GM10847 (cell line): ENCODE results near the gene MTMR12.

Experiments used
- POLR2A ChIP-seq: IDR thresholded peaks from 2 replicates; pipeline ENCODE4 v1.6.1; 2011; ENCODE audit not compliant: insufficient read length; ENCODE audit errors: extremely low read depth

The MTMR12 gene

GRCh38 chr5:32230356-32231099 lies 82.2 kb downstream of the MTMR12 start:
- TF ChIP-seq POLR2A = no peak

DNA sequence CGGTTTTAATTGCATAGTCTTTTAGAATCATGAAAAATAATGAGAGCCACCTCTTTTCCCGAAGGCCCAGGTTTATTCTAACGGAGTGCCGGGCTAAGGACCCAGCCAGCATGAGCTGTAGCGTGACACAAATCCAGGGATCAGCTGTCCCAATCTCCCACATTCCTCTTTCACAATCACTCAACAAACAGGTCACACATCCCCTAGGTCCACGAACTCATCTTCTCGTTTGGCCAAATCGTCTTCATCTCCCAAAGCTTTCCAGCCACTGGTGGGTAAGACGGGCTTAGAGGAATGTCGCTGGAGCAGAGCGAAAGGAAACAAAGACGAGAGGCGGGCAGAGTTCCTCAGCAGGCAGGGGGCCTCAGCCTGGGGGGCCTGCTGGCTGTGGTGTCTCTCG lies 83.2 kb downstream of the MTMR12 start:
- no peak for TF ChIP-seq POLR2A

- no peak for TF ChIP-seq POLR2A
These were observed 83.9 kb downstream of the MTMR12 start for GRCh38 chr5:32228816-32229215.

DNA sequence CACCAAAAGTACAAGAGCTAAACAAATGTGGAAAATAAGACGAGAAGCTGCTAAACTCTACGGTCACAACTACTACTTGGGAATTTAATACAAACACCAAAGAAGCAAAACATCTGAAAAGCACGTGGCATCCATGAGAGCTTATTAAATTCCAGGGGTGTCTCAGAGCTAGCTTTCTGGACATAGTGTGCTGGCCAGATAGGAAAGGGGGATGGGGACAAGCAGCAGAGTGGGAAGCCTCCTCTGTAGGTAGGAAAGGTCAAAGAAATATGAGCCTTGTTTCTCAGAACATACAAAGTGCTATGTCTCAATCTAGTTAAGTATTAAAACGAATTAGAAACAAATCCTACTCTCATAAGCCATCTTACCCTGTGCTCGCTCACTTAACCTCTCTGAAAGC lies 87.3 kb downstream of the MTMR12 start:
- TF ChIP-seq POLR2A = no peak

DNA sequence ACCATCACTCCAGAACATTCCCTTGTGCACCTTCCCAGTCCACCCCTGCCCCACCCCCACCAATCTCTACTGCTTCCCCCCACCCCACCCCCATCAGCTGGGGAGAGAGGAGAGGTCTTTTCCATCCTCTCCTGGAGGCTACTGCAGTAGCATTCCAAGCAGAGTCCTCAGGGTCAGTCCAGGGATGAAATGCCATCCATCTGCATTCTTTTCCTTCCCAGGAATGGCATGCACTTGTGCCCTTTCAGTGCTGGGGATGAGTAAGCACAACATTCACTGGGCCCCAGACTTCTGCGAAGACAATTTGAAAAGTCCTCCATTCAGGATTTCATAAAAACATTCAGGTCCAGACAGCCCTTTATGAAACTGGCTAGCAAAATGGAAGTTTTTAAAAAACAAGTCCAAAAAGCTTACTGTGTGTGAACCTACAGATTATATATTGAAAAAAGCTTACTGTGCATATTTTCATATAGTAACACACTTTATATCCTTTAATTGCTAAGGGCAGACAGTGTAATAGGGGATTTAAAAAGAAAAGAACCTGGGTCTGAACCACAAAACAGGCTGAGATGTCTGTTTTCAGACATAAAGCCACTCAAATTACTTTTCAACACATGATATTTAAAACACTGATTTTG lies 88.6 kb downstream of the MTMR12 start:
- no peak for TF ChIP-seq POLR2A

DNA sequence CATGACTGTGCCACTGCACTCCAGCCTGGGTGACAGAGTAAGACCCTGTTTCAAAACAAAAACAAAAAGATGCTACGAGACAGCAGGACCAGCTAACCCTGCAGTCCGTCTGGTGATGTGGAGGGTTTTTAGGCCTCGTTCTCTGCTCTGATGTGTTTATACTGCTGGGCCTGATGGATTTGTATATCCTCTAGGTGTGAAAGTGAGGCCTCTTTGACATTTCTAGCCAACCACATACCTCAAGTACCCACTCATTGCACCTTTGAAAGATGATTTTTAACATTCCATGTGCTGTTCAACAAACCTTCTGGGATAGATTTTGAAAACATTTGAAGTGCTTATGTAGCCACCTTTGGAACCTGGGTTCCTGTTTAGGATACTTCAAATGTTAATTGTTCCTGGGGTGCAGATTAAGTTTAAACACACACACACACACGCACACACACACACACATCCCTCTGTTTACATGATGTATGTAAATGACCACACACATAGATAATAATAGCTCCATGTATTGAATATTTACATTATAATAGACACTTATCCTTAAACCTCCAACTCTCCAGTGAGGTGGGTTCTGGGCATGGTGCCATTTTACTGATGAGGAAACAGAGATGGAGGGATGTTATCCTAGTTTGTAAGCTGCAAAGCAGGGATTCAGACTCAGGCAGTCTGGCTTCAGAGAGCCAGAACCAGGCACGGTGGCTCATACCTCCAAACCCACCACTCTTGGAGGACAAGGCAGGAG lies 89.8 kb downstream of the MTMR12 start:
- no peak for TF ChIP-seq POLR2A

DNA sequence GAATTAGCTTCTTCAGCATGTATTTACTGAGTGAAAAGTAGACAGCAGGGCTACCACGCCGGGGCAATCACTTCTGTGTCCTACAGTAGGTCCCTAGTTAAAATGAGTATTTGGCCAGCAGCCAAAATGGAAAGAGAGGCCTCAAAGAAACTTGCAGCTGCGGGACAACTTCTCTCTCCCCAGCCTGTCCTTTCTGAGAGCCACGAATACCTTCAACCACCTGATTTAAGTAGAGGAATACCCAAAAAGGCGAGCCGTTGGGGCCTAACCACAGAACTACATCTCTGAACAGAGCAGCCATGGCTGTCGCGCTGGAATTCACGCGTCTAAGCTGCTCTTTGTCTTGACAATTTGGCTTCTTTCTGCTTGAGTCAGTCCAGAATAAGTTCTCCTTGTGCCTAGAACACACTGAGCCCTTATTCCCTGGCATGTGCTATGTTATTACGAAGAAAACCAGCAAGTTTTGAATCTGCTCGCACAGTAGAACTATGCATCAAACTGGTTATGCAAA lies 94.8 kb downstream of the MTMR12 start:
- TF ChIP-seq POLR2A = no peak

- TF ChIP-seq POLR2A = no peak
These were observed 102.6 kb downstream of the MTMR12 start for GRCh38 chr5:32210151-32210550.

- TF ChIP-seq POLR2A = no peak
These were observed 105.4 kb downstream of the MTMR12 start for GRCh38 chr5:32207355-32207634.

GRCh38 chr5:32206509-32207354 lies 106.0 kb downstream of the MTMR12 start:
- no peak for TF ChIP-seq POLR2A

- no peak for TF ChIP-seq POLR2A
These were observed 106.7 kb downstream of the MTMR12 start for GRCh38 chr5:32206053-32206452.

GRCh38 chr5:32202394-32202793 lies 110.3 kb downstream of the MTMR12 start:
- no peak for TF ChIP-seq POLR2A

GRCh38 chr5:32201122-32201753 lies 111.5 kb downstream of the MTMR12 start:
- no peak for TF ChIP-seq POLR2A

- no peak for TF ChIP-seq POLR2A
These were observed 115.7 kb downstream of the MTMR12 start for GRCh38 chr5:32197032-32197431.

- TF ChIP-seq POLR2A = no peak
These were observed 117.5 kb downstream of the MTMR12 start for GRCh38 chr5:32195265-32195664.
